Measurements from ENCODE around the gene CEMIP. TPM values are rescaled to one million over a fixed set of nuclear protein-coding genes. Genes with fewer than 3 reads are reported as not detected.

The CEMIP gene
- total and polyA plus RNA-seq, 2 of the 8 experiments (the other 6 are each of a cell fraction or from before 2014, with no cell fraction given) = 0.11 to 0.60 TPM

DNA sequence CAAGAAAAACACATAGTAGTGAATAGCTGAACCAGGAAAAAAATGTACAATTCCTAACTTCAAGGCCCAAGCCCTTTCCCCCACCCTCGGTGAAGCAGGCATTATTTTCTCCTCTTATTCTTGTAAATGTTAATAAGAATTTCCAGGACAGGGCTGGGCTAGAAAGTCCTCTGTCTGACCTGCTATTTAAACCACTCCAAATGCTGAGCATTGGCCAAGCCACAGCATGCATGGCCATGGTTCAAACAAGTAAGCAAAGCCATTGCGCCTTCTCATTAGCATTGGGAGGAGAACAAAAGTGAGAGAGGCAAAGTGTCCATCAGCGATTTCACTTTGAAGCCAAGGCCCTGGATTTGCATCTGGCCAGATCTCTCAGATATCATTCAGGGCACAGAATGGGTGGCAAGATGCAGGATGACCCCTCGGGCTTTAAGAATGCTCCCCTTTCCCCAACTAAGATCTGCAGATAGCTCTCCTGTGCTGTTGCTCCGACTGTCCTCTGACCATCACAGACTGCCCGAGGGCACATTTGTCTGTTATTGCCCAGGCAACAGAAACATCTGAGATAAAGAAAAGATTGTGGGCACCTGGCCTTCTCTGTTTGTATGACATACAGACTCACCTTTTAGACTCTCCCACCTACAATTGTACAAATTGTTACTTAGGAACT is 46.3 kb downstream of the CEMIP start (continued):
- TF ChIP-seq RAD21 (IDR thresholded peaks at IDR 0.05 in 1 of 2, conservative IDR thresholded peaks at IDR 0.05 in 1 of 2; ENCODE audit: low read depth in 2 of 2, low read length in 2 of 2) = no peak
